Panc1 (cell line): ENCODE measurements around the gene ABT1.

Source experiments
- POLR2AphosphoS5 ChIP-seq: IDR thresholded peaks from 2 replicates; pipeline ENCODE4 v1.6.1; 2012; ENCODE audit warnings: mild to moderate bottlenecking, low read depth, low read length, moderate library complexity
- TF ChIP-seq, protein P1 (sequence below): fragments of 450-650 bp; IDR thresholded peaks from 2 replicates; pipeline ENCODE4 v1.5.1; 2017; ENCODE audit warnings: mild to moderate bottlenecking

DNA sequence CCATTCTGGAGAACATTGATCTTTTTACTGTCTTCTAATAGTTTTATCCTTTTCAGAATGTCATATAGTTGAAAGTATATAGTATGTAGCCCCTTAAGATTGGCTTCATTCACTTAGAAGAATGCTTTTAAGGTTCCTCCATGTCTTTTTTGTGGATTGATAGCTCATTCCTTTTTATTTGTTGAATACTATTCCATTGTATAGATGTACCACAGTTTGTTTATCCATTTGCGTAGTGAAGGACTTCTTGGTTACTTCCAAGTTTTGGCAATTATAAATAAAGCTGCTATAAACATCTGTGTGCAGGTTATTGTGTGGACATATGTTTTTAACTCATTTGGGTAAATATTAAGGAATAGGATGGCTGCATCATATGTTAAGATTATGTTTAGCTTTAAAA lies 27.8 kb downstream of the ABT1 start:
- TF ChIP-seq, protein P1, sequence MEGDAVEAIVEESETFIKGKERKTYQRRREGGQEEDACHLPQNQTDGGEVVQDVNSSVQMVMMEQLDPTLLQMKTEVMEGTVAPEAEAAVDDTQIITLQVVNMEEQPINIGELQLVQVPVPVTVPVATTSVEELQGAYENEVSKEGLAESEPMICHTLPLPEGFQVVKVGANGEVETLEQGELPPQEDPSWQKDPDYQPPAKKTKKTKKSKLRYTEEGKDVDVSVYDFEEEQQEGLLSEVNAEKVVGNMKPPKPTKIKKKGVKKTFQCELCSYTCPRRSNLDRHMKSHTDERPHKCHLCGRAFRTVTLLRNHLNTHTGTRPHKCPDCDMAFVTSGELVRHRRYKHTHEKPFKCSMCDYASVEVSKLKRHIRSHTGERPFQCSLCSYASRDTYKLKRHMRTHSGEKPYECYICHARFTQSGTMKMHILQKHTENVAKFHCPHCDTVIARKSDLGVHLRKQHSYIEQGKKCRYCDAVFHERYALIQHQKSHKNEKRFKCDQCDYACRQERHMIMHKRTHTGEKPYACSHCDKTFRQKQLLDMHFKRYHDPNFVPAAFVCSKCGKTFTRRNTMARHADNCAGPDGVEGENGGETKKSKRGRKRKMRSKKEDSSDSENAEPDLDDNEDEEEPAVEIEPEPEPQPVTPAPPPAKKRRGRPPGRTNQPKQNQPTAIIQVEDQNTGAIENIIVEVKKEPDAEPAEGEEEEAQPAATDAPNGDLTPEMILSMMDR: no peak
- no peak for TF ChIP-seq POLR2AphosphoS5
